ENCODE results near the gene KRT6A.

KRT6A gene

DNA sequence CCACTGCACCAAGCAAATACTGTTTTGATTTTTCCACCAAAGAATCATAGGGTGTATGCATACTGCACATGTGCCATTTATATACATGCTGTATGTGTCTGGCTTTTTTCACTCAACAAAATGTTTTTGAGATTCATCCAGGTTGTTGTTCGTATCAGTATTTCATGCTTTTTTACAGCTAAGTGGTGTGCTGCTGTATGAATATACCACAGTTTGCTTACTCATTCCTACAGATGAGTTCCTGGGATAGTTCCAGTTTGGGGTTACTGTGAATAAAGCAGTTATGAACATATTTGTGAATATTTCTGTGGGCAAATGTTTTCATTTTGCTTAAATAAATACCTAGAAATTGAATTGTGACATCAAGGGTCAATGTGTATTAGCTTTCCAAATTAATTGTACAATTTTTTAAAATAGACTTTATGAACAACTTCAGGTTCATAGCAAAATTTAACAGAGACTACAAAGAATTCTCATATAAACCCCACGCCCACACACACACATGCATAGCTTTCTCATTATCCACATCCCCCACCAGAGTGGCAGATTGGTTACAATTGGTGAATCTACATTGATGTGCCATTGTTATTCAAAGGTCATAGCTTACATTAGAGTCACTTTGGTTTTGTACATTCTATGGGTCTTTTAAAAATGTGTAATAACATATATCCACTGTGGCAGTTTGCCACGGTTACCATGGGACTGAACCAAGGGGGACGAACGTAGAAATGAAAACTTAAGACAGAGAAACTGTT, 6.9 kb upstream of the KRT6A start:
- TF ChIP-seq, protein P1, sequence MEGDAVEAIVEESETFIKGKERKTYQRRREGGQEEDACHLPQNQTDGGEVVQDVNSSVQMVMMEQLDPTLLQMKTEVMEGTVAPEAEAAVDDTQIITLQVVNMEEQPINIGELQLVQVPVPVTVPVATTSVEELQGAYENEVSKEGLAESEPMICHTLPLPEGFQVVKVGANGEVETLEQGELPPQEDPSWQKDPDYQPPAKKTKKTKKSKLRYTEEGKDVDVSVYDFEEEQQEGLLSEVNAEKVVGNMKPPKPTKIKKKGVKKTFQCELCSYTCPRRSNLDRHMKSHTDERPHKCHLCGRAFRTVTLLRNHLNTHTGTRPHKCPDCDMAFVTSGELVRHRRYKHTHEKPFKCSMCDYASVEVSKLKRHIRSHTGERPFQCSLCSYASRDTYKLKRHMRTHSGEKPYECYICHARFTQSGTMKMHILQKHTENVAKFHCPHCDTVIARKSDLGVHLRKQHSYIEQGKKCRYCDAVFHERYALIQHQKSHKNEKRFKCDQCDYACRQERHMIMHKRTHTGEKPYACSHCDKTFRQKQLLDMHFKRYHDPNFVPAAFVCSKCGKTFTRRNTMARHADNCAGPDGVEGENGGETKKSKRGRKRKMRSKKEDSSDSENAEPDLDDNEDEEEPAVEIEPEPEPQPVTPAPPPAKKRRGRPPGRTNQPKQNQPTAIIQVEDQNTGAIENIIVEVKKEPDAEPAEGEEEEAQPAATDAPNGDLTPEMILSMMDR (conservative IDR thresholded peaks at IDR 0.05): no peak
- TF ChIP-seq ZFX (IDR thresholded peaks at IDR 0.05): no peak
- H3K27ac ChIP-seq: no peak overlapping the region

DNA sequence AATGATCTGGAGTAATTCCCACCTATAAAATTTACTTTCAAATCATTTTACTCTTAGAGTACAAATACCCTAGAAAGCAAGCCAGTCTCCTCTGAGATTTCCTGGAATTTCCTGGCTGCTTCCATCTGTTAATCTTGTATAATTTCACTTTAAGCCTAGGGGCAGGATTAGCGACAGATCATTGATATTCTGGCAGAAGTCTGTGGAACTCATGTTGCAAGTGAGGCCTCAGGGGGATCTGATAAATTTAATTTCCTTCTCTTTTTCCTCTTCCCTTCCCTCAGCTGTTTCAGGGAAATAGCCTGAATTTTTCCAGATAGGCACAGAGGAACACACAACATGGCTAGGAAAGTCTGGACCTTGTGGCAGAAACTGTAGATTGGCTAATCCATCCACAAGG, 5.9 kb upstream of the KRT6A start:
- no peak overlapping the region for H3K27ac ChIP-seq
- no peak for TF ChIP-seq ZFX (IDR thresholded peaks at IDR 0.05)
- TF ChIP-seq, protein P1 (conservative IDR thresholded peaks at IDR 0.05): no peak

DNA sequence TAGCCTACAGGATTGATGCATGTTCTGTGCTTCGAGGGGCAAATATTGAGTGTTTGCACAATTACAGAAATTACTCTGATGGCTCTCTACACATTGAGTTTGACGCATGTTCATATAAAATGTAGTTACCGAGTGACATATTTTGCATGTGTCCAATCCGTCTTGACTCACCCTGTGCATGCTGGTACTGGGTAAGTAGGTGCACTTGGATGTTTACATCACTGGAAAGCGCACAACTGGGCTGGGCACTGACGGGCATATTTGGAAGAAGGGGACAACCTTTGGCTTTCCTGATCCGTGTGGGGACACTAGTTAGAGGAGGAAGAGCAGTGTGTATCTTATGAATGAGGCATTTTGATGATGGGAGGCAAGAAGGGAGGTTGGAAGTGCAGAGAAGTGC, 4.9 kb upstream of the KRT6A start:
- no peak for TF ChIP-seq ZFX (IDR thresholded peaks at IDR 0.05)
- TF ChIP-seq, protein P1 (conservative IDR thresholded peaks at IDR 0.05): no peak
- no peak overlapping the region for H3K27ac ChIP-seq

DNA sequence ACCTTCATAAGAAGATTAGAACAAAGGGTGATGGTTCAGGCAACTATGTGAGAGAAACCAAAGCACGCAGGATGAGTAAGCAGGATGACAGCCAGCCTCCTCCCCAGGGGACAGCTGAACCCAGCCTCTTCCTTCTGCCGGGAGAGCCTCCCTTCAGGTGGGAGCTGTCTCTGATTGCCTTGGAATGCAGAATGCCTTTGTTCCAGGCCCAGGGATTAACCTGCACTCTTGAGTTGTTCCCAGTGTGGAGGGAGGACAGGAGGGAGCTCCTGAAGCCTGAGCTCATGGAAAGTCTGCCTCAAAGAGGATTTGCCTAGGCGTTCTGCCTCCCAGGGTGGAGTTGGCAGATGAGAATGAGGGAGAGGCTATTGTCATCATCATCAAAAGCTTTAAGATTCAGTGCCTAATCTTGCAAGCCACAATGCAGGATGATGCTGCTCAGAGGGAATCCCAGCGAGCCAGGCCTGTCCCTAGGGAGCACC, 3.6 kb upstream of the KRT6A start:
- no peak for TF ChIP-seq ZFX (IDR thresholded peaks at IDR 0.05)
- TF ChIP-seq, protein P1 (conservative IDR thresholded peaks at IDR 0.05): no peak
- H3K27ac ChIP-seq: no peak overlapping the region

DNA sequence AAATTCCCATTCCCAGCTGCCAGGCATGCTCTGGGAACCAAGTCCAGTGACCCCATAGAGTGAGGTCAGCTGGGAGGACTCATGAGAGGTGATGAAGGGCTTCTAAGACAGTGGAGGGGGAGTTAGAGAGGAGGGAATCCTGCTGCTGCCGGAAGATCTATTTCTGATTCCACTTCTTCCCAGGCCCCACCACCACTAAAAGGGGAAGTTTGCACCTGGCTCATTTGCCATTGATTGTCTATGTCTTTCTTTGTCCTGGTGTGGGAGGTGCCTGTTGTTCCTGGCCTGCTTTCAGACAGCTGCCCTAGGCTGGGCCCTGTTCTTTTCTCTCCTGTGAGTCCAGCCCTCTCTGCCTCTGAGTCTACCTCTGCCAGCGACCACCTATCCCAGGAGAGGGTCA, 3.0 kb upstream of the KRT6A start:
- TF ChIP-seq ZFX (IDR thresholded peaks at IDR 0.05): no peak
- TF ChIP-seq, protein P1 (conservative IDR thresholded peaks at IDR 0.05): no peak
- H3K27ac ChIP-seq: no peak overlapping the region

DNA sequence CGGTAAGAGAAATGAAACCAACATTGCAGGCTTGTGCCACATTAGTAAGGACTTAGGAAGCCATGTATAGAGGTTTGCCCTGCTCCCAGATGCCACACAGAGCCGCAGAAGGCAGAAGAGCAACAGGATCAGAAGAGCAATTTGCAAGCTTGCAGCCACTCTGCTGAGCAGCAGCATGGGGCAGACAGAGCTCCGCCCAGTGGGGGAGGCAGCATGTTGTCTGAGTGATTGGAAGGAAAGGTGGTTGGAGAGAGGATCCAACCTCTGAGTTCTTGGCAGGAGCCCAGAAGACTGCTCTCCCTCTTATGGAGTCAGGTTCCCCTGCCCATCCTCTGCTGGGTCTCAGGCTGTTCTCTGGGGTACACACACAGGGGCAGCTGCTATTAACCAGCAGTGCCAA, 2.3 kb upstream of the KRT6A start:
- H3K27ac ChIP-seq: no peak overlapping the region
- TF ChIP-seq, protein P1 (conservative IDR thresholded peaks at IDR 0.05): no peak
- no peak for TF ChIP-seq ZFX (IDR thresholded peaks at IDR 0.05)

DNA sequence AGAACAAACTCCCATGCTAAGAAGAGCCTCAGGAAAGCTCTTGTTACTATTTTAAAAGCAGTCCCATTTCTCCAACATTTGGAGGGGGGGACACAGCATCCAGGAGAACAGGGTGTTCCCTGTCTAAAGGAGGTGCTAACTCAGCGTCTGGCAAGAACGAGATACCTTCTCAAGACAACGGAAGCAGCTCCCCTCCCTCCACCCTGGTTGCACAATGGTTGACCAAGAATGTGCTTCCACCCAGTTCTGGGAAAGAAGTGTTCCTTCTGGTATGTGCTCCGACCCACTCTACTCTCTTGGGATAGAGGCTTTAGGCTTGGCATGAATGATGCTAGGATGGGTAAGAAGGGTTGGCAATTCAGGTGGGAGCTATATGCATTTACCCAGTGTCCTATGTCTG, 1.5 kb upstream of the KRT6A start:
- no peak overlapping the region for H3K27ac ChIP-seq
- no peak for TF ChIP-seq ZFX (IDR thresholded peaks at IDR 0.05)
- TF ChIP-seq, protein P1 (conservative IDR thresholded peaks at IDR 0.05): no peak
